Epithelial cell of proximal tubule (primary cell): ENCODE measurements around the gene RHOD. TPM values are rescaled to one million over a fixed set of nuclear protein-coding genes. Genes with fewer than 3 reads are reported as not detected.

ENCODE experiments used
- DNase-seq: peaks from one replicate; pipeline ENCODE4 v3.0.0-alpha.2; 2011; ENCODE audit warnings: low read depth
- H3K4me3 ChIP-seq: 2 replicates; pipeline ENCODE4 v1.5.1; 2011; ENCODE audit warnings: low read depth, mild to moderate bottlenecking, low read length
- CTCF ChIP-seq: conservative IDR thresholded peaks from 2 replicates; pipeline ENCODE4 v1.5.1; 2012; ENCODE audit warnings: low read depth, mild to moderate bottlenecking, low read length
- total RNA-seq: library from RNA; depleted of rRNA; stranded (reverse); fragments of >200 nt; gene quantifications from 2 replicates; pipeline ENCODE4 v1.2.3, GENCODE V29; 2015

Gene RHOD
- total RNA-seq, 1 donor from 2014 or later = 51.4 TPM

GRCh38 chr11:67105964-67106363 is 49.3 kb downstream of the RHOD start:
- no peak overlapping the region for H3K4me3 ChIP-seq
- DNase-seq = no peak
- no peak for TF ChIP-seq CTCF

- DNase-seq = no peak
- TF ChIP-seq CTCF = no peak
- H3K4me3 ChIP-seq = no peak overlapping the region
Measured at GRCh38 chr11:67111261-67111660, 54.6 kb downstream of the RHOD start.

GRCh38 chr11:67113231-67113721 is 56.6 kb downstream of the RHOD start:
- DNase-seq = no peak
- no peak for TF ChIP-seq CTCF
- H3K4me3 ChIP-seq = no peak overlapping the region

- no peak for TF ChIP-seq CTCF
- H3K4me3 ChIP-seq = no peak overlapping the region
- no peak for DNase-seq
Measured at GRCh38 chr11:67114275-67114896, 57.7 kb downstream of the RHOD start.

GRCh38 chr11:67116758-67117105 is 60.1 kb downstream of the RHOD start:
- no peak overlapping the region for H3K4me3 ChIP-seq
- DNase-seq = no peak
- no peak for TF ChIP-seq CTCF

- no peak overlapping the region for H3K4me3 ChIP-seq
- no peak for DNase-seq
- TF ChIP-seq CTCF = no peak
Measured at GRCh38 chr11:67117176-67117575, 60.5 kb downstream of the RHOD start.

GRCh38 chr11:67117672-67118180 is 61.1 kb downstream of the RHOD start:
- peak overlapping the region; percentile 21 for H3K4me3 ChIP-seq
- TF ChIP-seq CTCF = no peak
- no peak for DNase-seq
